HepG2 (cell line): ENCODE measurements around the gene TRRAP. TPM values are rescaled to one million over a fixed set of nuclear protein-coding genes. Genes with fewer than 3 reads are reported as not detected.
A peak's percentile ranks its signal among the peaks of the same experiment; 100 is the strongest.

Experiments used
- ATAC-seq: fragments of 200-7000 bp; cut with Tn5 transposase; 3 replicates; pipeline ENCODE4 v1.9.1; 2020; ENCODE audit warnings: mild to moderate bottlenecking, moderate library complexity
- BruUV-seq: library from RNA; stranded (reverse); fragments of 400-500 nt; replicated peaks from 2 replicates; lab custom pipeline; 2021; lab: Mats Ljungman, UMichigan
- CTCF ChIA-PET: fragments of 300-600 bp; formaldehyde crosslinking; extraction: SDS; loops from one replicate; lab custom pipeline; 2021; ENCODE audit warnings: low total read pairs, inconsistent platforms, low intra/inter-chr PET ratio; lab: Yijun Ruan, JAX
- POLR2A ChIA-PET: fragments of 350-600 bp; sonication (Branson Sonifier 250); formaldehyde crosslinking; loops from one replicate; lab custom pipeline; 2020; ENCODE audit warnings: antibody characterized with exemption, inconsistent platforms; lab: Yijun Ruan, JAX
- DNase-seq: peaks from one replicate; pipeline ENCODE4 v3.0.0-alpha.2; 2015; ENCODE audit warnings: low spot score
- FAIRE-seq: peaks from 3 replicates; lab custom pipeline; 2011; peaks lifted over from hg19 to GRCh38; lab: Jason Lieb, UNC
- H2AFZ ChIP-seq: one replicate; pipeline ENCODE4 v1.6.1; 2011; ENCODE audit warnings: low read length, inconsistent platforms
- H3K27ac ChIP-seq: fragments of 300-600 bp; 3 replicates; pipeline ENCODE4 v1.8.0; 2011; ENCODE audit warnings: mixed run types, mild to moderate bottlenecking, mixed read lengths, low read length, inconsistent platforms; ENCODE audit not compliant: insufficient read depth; ENCODE audit errors: extremely low read length
- H3K27me3 ChIP-seq, 2 experiments: fragments of 200-600 bp in 1 of 2; 2 replicates in 1 of 2; 3 replicates in 1 of 2; pipeline versions ENCODE4 v1.6.0 to v1.8.0; 2011; ENCODE audit warnings: low read length in 2 of 2, mild to moderate bottlenecking in 2 of 2, moderate library complexity in 2 of 2, inconsistent platforms in 1 of 2; ENCODE audit not compliant: insufficient read depth in 2 of 2, control insufficient read depth in 1 of 2
- H3K36me3 ChIP-seq, 2 experiments: fragments of 200-600 bp in 1 of 2; replicated peaks in 1 of 2; 2 replicates in 1 of 2; 3 replicates in 1 of 2; pipeline versions ENCODE4 v1.5.1 to v1.8.0; 2011; ENCODE audit warnings: low read length in 2 of 2, inconsistent platforms in 1 of 2; ENCODE audit not compliant: insufficient read depth in 2 of 2, control insufficient read depth in 1 of 2
- H3K4me1 ChIP-seq: 2 replicates; pipeline ENCODE4 v1.5.1; 2012; ENCODE audit warnings: low read length, inconsistent platforms; ENCODE audit not compliant: insufficient read depth
- H3K4me2 ChIP-seq: 2 replicates; pipeline ENCODE4 v1.6.0; 2011; ENCODE audit warnings: low read depth, low read length, inconsistent platforms
- H3K4me3 ChIP-seq, 3 experiments: fragments of 200-600 bp in 1 of 3; sonication (generic), shearing (Covaris generic) in 1 of 3; replicated peaks in 1 of 3; 2 replicates each; pipeline ENCODE4 v1.5.1; 2011 to 2016; ENCODE audit warnings: low read length in 3 of 3, inconsistent platforms in 2 of 3, low read depth in 2 of 3, mild to moderate bottlenecking in 2 of 3, control low read depth in 1 of 3, mixed read lengths in 1 of 3; ENCODE audit not compliant: insufficient read depth in 1 of 3
- H3K79me2 ChIP-seq: one replicate; pipeline ENCODE4 v1.6.1; 2011; ENCODE audit warnings: low read length, inconsistent platforms; ENCODE audit not compliant: insufficient read depth
- H3K9ac ChIP-seq: 2 replicates; pipeline ENCODE4 v1.6.0; 2011; ENCODE audit warnings: mild to moderate bottlenecking, low read depth, low read length, inconsistent platforms; ENCODE audit not compliant: insufficient read depth
- H3K9me3 ChIP-seq: 2 replicates; pipeline ENCODE4 v1.5.1; 2012; ENCODE audit warnings: mild to moderate bottlenecking, low read length
- H4K20me1 ChIP-seq: 2 replicates; pipeline ENCODE4 v1.6.0; 2011; ENCODE audit warnings: inconsistent platforms, mild to moderate bottlenecking, low read length, moderate library complexity; ENCODE audit not compliant: insufficient read depth
- ZNF337 ChIP-seq: sonication (generic); formaldehyde crosslinking; IDR thresholded peaks from 2 replicates; pipeline ENCODE4 v1.5.1; 2020; ENCODE audit warnings: missing genetic modification reagents, low read depth, mild to moderate bottlenecking, borderline replicate concordance
- WGBS: methylation state at CpG from one replicate; pipeline ENCODE4 v1.1.6; 2017; ENCODE audit warnings: low lambda C conversion rate; 5-methylcytosine and 5-hydroxymethylcytosine counted together
- in situ Hi-C: cut with HindIII; loops from 2 replicates; pipeline ENCODE4 v1.10.0; 2017; ENCODE audit warnings: low pct_unique_long_range_greater_than_20kb; ENCODE audit not compliant: extremely low pct_ligation_motif_present
- intact Hi-C: fragments of 100-400 bp; cut with micrococcal nuclease; formaldehyde crosslinking; loops from one replicate; pipeline ENCODE4 v1.10.0; 2022; ENCODE audit not compliant: unreplicated experiment
- polyA plus RNA-seq, 8 experiments: library from polyadenylated mRNA; depleted of rRNA in 3 of 8; stranded (reverse) in 7 of 8; unstranded in 1 of 8; fragments of >200 nt; fragmentation: Illumina TruSeq in 4 of 8; extraction: Trizol in 4 of 8; gene quantifications; 2 replicates each; pipeline versions ENCODE4 v1.2.1 to v1.2.3, GENCODE V29; 2011 to 2016; ENCODE audit warnings: low read depth in 4 of 8, missing spikeins in 1 of 8, mixed read lengths in 1 of 8; ENCODE audit not compliant: insufficient read depth in 1 of 8
- total RNA-seq, 5 experiments: library from RNA; depleted of rRNA; stranded (reverse); fragments of >200 nt; fragmentation: Illumina TruSeq; extraction: Trizol; gene quantifications; 2 replicates each; pipeline ENCODE4 v1.2.3, GENCODE V29; 2016; ENCODE audit warnings: low read depth in 1 of 5
- TF ChIP-seq, protein P1 (sequence below), 2 experiments: fragments of 450-650 bp in 1 of 2; sonication (generic) in 1 of 2; formaldehyde crosslinking in 1 of 2; IDR thresholded peaks; 2 replicates each; pipeline versions ENCODE4 v1.6.1 to v1.8.0; 2016 to 2022; ENCODE audit warnings: antibody characterized with exemption in 1 of 2, mild to moderate bottlenecking in 1 of 2, missing genetic modification reagents in 1 of 2
- TF ChIP-seq, protein P2 (sequence below), 2 experiments: fragments of 450-650 bp in 1 of 2; sonication (generic) in 1 of 2; formaldehyde crosslinking; IDR thresholded peaks; 2 replicates each; pipeline versions ENCODE4 v1.5.0 to v1.8.0; 2020 to 2022; ENCODE audit warnings: mild to moderate bottlenecking in 1 of 2, missing genetic modification reagents in 1 of 2

The TRRAP gene
- total and polyA plus RNA-seq, 2 of the 13 experiments (the other 11 are each of a cell fraction or from before 2014, with no cell fraction given) = 8.6 to 10.5 TPM

DNA sequence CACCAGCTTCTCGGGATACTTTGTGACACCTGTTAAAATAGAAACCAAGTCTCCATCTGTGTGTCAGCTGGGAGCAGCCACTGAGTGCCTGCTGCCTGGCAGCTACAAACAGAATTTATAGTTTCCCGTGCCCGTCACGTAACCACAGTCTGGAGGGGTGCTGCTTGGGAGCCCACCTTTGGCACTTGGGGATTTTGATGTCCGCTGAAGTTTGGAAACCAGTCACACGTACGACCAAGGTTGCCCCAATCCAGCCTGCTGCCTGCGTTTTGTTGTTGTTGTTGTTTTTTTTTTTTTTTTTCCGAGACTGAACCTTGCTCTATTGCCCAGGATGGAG, 1.6 kb downstream of the TRRAP start:
- H3K27ac ChIP-seq = peak overlapping the region; percentile 87
- H3K36me3 ChIP-seq = peaks cover 14 to 38% of the 10 kb centered on the region in 2 experiments

More for the DNA sequence above, 1.6 kb downstream of the TRRAP start:
- ATAC-seq (no peak), FAIRE-seq (no peak), DNase-seq (no peak)
- no peaks in the 10 kb centered on the region for H3K9me3 ChIP-seq
- peaks cover 40% of the 10 kb centered on the region for H3K4me1 ChIP-seq
- TF ChIP-seq, protein P1, sequence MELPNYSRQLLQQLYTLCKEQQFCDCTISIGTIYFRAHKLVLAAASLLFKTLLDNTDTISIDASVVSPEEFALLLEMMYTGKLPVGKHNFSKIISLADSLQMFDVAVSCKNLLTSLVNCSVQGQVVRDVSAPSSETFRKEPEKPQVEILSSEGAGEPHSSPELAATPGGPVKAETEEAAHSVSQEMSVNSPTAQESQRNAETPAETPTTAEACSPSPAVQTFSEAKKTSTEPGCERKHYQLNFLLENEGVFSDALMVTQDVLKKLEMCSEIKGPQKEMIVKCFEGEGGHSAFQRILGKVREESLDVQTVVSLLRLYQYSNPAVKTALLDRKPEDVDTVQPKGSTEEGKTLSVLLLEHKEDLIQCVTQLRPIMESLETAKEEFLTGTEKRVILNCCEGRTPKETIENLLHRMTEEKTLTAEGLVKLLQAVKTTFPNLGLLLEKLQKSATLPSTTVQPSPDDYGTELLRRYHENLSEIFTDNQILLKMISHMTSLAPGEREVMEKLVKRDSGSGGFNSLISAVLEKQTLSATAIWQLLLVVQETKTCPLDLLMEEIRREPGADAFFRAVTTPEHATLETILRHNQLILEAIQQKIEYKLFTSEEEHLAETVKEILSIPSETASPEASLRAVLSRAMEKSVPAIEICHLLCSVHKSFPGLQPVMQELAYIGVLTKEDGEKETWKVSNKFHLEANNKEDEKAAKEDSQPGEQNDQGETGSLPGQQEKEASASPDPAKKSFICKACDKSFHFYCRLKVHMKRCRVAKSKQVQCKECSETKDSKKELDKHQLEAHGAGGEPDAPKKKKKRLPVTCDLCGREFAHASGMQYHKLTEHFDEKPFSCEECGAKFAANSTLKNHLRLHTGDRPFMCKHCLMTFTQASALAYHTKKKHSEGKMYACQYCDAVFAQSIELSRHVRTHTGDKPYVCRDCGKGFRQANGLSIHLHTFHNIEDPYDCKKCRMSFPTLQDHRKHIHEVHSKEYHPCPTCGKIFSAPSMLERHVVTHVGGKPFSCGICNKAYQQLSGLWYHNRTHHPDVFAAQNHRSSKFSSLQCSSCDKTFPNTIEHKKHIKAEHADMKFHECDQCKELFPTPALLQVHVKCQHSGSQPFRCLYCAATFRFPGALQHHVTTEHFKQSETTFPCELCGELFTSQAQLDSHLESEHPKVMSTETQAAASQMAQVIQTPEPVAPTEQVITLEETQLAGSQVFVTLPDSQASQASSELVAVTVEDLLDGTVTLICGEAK (IDR thresholded peaks at IDR 0.05) = no peak
- TF ChIP-seq, protein P1 (CRISPR knock-in tag; IDR thresholded peaks at IDR 0.05) = peak; percentile 2; the same call in 1 of the 2 replicates
- no peak for TF ChIP-seq ZNF337 (CRISPR knock-in tag)
- TF ChIP-seq, protein P2, sequence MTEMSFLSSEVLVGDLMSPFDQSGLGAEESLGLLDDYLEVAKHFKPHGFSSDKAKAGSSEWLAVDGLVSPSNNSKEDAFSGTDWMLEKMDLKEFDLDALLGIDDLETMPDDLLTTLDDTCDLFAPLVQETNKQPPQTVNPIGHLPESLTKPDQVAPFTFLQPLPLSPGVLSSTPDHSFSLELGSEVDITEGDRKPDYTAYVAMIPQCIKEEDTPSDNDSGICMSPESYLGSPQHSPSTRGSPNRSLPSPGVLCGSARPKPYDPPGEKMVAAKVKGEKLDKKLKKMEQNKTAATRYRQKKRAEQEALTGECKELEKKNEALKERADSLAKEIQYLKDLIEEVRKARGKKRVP (CRISPR knock-in tag; IDR thresholded peaks at IDR 0.05) = peak in 1 of 2 experiments; percentile 3; a peak in 1 of 4 replicates
- in situ Hi-C loops = no loop called here
- peaks cover 25% of the 10 kb centered on the region for H3K79me2 ChIP-seq
- H4K20me1 ChIP-seq = peaks cover 4% of the 10 kb centered on the region; the same call in 1 of the 2 replicates
- BruUV-seq = no TSS peak
- peaks cover 1 to 9% of the 10 kb centered on the region in 2 experiments; a peak in 2 of 5 replicates for H3K27me3 ChIP-seq
- H3K4me2 ChIP-seq = peak overlapping the region; percentile 93
- WGBS = 66% methylated on average over 6 of the region's 9 CpGs
- ChIA-PET CTCF (no interaction called here), POLR2A (interaction anchor here (2.8 kb wide), 1 partner anchor 462 kb away, joined by 11 read pairs; no protein-coding TSS in a partner anchor)
- intact Hi-C loops = loop anchor here (2.0 kb wide), 1 partner anchor 43 kb away; no protein-coding TSS in a partner anchor
- peak overlapping the region; percentile 95 for H3K9ac ChIP-seq
- no peak overlapping the region for H2AFZ ChIP-seq
- peak overlapping the region; percentile 89 to 100 (median 97); a peak in 5 of 6 replicates for H3K4me3 ChIP-seq
